ENCODE measurements around the gene MICAL2.
A peak's percentile ranks its signal among the peaks of the same experiment; 100 is the strongest.

MICAL2 gene

GRCh38 chr11:12258451-12258850, 148.1 kb downstream of the MICAL2 start:
- DNase-seq = no peak

- DNase-seq = no peak
Observed at GRCh38 chr11:12259956-12260355, 149.6 kb downstream of the MICAL2 start.

- DNase-seq = no peak
Observed at GRCh38 chr11:12260731-12261521, 150.5 kb downstream of the MICAL2 start.

GRCh38 chr11:12261551-12261950, 151.2 kb downstream of the MICAL2 start:
- no peak for DNase-seq

- DNase-seq = no peak
Observed at GRCh38 chr11:12263141-12263693, 152.8 kb downstream of the MICAL2 start.

GRCh38 chr11:12264361-12264760, 154.0 kb downstream of the MICAL2 start:
- DNase-seq = no peak

- no peak for DNase-seq
Observed at GRCh38 chr11:12266132-12266531, 155.7 kb downstream of the MICAL2 start.

- no peak for DNase-seq
Observed at GRCh38 chr11:12266943-12267342, 156.6 kb downstream of the MICAL2 start.

- DNase-seq = no peak
Observed at GRCh38 chr11:12267921-12268320, 157.5 kb downstream of the MICAL2 start.

- DNase-seq = no peak
Observed at GRCh38 chr11:12269104-12269441, 158.7 kb downstream of the MICAL2 start.

- no peak for DNase-seq
Observed at GRCh38 chr11:12269446-12270214, 159.2 kb downstream of the MICAL2 start.

- no peak for DNase-seq
Observed at GRCh38 chr11:12270215-12270797, 159.9 kb downstream of the MICAL2 start.

- no peak for DNase-seq
Observed at GRCh38 chr11:12270817-12271216, 160.4 kb downstream of the MICAL2 start.

GRCh38 chr11:12271241-12271640, 160.9 kb downstream of the MICAL2 start:
- no peak for DNase-seq

- DNase-seq = no peak
Observed at GRCh38 chr11:12271826-12272366, 161.5 kb downstream of the MICAL2 start.

GRCh38 chr11:12272821-12273617, 162.6 kb downstream of the MICAL2 start:
- no peak for DNase-seq

- DNase-seq = no peak
Observed at GRCh38 chr11:12273618-12273995, 163.2 kb downstream of the MICAL2 start.

GRCh38 chr11:12274056-12274455, 163.7 kb downstream of the MICAL2 start:
- DNase-seq = no peak

GRCh38 chr11:12274558-12275197, 164.3 kb downstream of the MICAL2 start:
- DNase-seq = no peak

GRCh38 chr11:12275818-12276217, 165.4 kb downstream of the MICAL2 start:
- DNase-seq = no peak

GRCh38 chr11:12276356-12276755, 166.0 kb downstream of the MICAL2 start:
- peak; percentile 50 for DNase-seq

Measured in NCI-H1436 (cell line).